ENCODE results near the gene FLCN. TPM values are rescaled to one million over a fixed set of nuclear protein-coding genes. Genes with fewer than 3 reads are reported as not detected.

FLCN gene
- total RNA-seq, 1 donor from 2014 or later: 46.6 TPM

DNA sequence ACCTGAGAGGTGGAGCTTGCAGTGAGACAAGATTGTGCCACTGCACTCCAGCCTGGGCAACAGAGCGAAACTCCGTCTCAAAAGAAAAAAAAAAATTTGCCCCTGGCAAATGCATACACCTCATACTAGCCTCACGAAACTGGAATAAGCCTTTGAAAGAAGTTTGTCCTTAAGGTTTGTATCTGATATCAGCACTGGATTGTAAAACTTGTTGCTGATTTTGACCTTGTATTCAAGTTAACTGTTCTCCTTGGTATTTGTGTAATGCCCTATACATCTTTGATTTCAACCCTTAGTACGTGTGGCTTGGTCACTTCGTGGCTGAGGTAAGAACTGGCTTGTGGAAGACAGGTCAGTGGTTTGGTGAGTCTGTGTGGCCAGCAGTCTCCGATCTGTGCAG lies 6.2 kb upstream of the FLCN start:
- TF ChIP-seq, protein P1, sequence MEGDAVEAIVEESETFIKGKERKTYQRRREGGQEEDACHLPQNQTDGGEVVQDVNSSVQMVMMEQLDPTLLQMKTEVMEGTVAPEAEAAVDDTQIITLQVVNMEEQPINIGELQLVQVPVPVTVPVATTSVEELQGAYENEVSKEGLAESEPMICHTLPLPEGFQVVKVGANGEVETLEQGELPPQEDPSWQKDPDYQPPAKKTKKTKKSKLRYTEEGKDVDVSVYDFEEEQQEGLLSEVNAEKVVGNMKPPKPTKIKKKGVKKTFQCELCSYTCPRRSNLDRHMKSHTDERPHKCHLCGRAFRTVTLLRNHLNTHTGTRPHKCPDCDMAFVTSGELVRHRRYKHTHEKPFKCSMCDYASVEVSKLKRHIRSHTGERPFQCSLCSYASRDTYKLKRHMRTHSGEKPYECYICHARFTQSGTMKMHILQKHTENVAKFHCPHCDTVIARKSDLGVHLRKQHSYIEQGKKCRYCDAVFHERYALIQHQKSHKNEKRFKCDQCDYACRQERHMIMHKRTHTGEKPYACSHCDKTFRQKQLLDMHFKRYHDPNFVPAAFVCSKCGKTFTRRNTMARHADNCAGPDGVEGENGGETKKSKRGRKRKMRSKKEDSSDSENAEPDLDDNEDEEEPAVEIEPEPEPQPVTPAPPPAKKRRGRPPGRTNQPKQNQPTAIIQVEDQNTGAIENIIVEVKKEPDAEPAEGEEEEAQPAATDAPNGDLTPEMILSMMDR (IDR thresholded peaks at IDR 0.05; ENCODE audit: borderline replicate concordance): no peak
- Histone ChIP-seq H3K27ac (replicated peaks) (no peak overlapping the region), H3K4me3 (no peak overlapping the region), H3K4me1 (peaks cover 2% of the 10 kb centered on the region), H3K36me3 (peaks cover 29% of the 10 kb centered on the region), H3K9me3 (replicated peaks) (no peaks in the 10 kb centered on the region), H3K27me3 (ENCODE audit: low read depth) (no peaks in the 10 kb centered on the region)
- intact Hi-C loops (cut with micrococcal nuclease): no loop called here
- DNase-seq: no peak

- intact Hi-C loops (cut with micrococcal nuclease): no loop called here
- no peaks in the 10 kb centered on the region for H3K27me3 ChIP-seq (ENCODE audit: low read depth)
- TF ChIP-seq, protein P1 (IDR thresholded peaks at IDR 0.05; ENCODE audit: borderline replicate concordance): no peak
- peaks cover 8% of the 10 kb centered on the region for H3K4me1 ChIP-seq
- H3K27ac ChIP-seq (replicated peaks): no peak overlapping the region
- no peak for DNase-seq
- no peaks in the 10 kb centered on the region for H3K9me3 ChIP-seq (replicated peaks)
- H3K4me3 ChIP-seq: no peak overlapping the region
- H3K36me3 ChIP-seq: peaks cover 20% of the 10 kb centered on the region
Observed at GRCh38 chr17:17242246-17242645, 5.3 kb upstream of the FLCN start.

DNA sequence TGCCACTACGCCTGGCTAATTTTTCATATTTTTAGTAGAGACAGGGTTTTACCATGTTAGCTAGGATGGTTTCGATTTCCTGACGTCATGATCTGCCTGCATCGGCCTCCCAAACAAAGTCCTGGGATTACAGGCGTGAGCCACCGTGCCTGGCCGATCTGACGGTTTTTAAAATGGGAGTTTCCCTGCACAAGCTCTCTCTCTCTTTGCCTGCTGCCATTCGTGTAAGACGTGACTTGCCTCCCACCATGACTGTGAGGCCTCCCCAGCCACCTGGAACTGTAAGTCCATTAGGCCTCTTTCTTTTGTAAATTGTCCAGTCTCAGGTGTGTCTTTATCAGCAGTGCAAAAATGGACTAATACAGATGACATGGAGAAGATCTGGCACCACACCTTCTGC lies 4.7 kb upstream of the FLCN start:
- intact Hi-C loops (cut with micrococcal nuclease): no loop called here
- Histone ChIP-seq H3K36me3 (peaks cover 14% of the 10 kb centered on the region), H3K4me1 (peaks cover 12% of the 10 kb centered on the region), H3K9me3 (replicated peaks) (no peaks in the 10 kb centered on the region), H3K27ac (replicated peaks) (no peak overlapping the region), H3K4me3 (no peak overlapping the region), H3K27me3 (ENCODE audit: low read depth) (no peaks in the 10 kb centered on the region)
- DNase-seq: no peak
- TF ChIP-seq, protein P1 (IDR thresholded peaks at IDR 0.05; ENCODE audit: borderline replicate concordance): no peak

DNA sequence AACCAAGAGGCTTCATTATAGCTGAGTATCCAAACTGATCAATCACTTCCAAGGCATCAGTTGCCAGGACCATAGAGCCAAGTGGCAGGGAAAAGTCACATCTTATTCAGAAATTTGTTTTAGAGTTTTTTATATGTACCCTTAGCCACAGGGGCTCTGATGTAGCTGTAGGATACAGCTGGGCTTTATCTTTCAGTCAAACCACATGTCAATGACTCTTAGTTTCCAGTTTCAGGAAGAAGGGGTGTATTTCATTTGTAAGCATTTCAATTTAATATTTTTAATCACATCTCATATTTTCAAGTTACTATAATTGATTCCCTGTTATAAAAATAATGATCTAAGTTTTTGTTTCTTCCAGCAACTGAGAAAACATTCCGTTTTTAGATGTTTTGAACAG lies 2.9 kb upstream of the FLCN start:
- intact Hi-C loops (cut with micrococcal nuclease): no loop called here
- TF ChIP-seq, protein P1 (IDR thresholded peaks at IDR 0.05; ENCODE audit: borderline replicate concordance): no peak
- Histone ChIP-seq H3K27ac (replicated peaks) (no peak overlapping the region), H3K4me3 (no peak overlapping the region), H3K36me3 (no peaks in the 10 kb centered on the region), H3K9me3 (replicated peaks) (no peaks in the 10 kb centered on the region), H3K4me1 (peaks cover 30% of the 10 kb centered on the region), H3K27me3 (ENCODE audit: low read depth) (no peaks in the 10 kb centered on the region)
- DNase-seq: no peak

GRCh38 chr17:17236295-17237025 lies 508 bp downstream of the FLCN start:
- H3K4me1 ChIP-seq: peaks cover 61% of the 10 kb centered on the region
- peak overlapping the region; percentile 95 for H3K4me3 ChIP-seq
- TF ChIP-seq, protein P1 (IDR thresholded peaks at IDR 0.05; ENCODE audit: borderline replicate concordance): no peak
- no peak for DNase-seq
- peaks cover 11% of the 10 kb centered on the region for H3K36me3 ChIP-seq
- peak overlapping the region; percentile 97 for H3K27ac ChIP-seq (replicated peaks)
- intact Hi-C loops (cut with micrococcal nuclease): no loop called here
- H3K9me3 ChIP-seq (replicated peaks): no peaks in the 10 kb centered on the region
- H3K27me3 ChIP-seq (ENCODE audit: low read depth): no peaks in the 10 kb centered on the region

Measured in left ventricle myocardium inferior (tissue), 1 donor.